DOHH2 (cell line): ENCODE data around the gene AATF.

Experiments used
- H3F3A ChIP-seq: fragments of 200-600 bp; sonication (generic), shearing (Covaris generic); 2 replicates; pipeline ENCODE4 v1.6.0; 2016; ENCODE audit warnings: antibody characterized with exemption, mild to moderate bottlenecking; ENCODE audit not compliant: control insufficient read depth, insufficient read depth
- H3K27ac ChIP-seq: fragments of 200-600 bp; sonication (generic); 2 replicates; pipeline ENCODE4 v1.5.1; 2014; ENCODE audit warnings: low read depth, mild to moderate bottlenecking, low read length, moderate library complexity
- H3K27me3 ChIP-seq: fragments of 200-600 bp; sonication (generic); 2 replicates; pipeline ENCODE4 v1.6.1; 2014; ENCODE audit warnings: mild to moderate bottlenecking, low read length, mixed read lengths; ENCODE audit not compliant: control insufficient read depth
- H3K36me3 ChIP-seq: fragments of 200-600 bp; sonication (generic); 2 replicates; pipeline ENCODE4 v1.6.1; 2014; ENCODE audit warnings: mild to moderate bottlenecking, low read length, moderate library complexity, mixed read lengths; ENCODE audit not compliant: control insufficient read depth
- H3K4me1 ChIP-seq: fragments of 200-600 bp; sonication (generic); 2 replicates; pipeline ENCODE4 v1.6.1; 2014; ENCODE audit warnings: mild to moderate bottlenecking, low read length, mixed read lengths; ENCODE audit not compliant: control insufficient read depth
- H3K4me2 ChIP-seq: fragments of 200-600 bp; sonication (generic); 2 replicates; pipeline ENCODE4 v1.6.0; 2014; ENCODE audit warnings: mild to moderate bottlenecking, low read length, moderate library complexity
- H3K4me3 ChIP-seq: fragments of 200-600 bp; sonication (generic); 2 replicates; pipeline ENCODE4 v1.5.1; 2014; ENCODE audit warnings: mild to moderate bottlenecking, low read length, mixed read lengths
- H3K79me2 ChIP-seq: fragments of 200-600 bp; sonication (generic); 2 replicates; pipeline ENCODE4 v1.6.1; 2014; ENCODE audit warnings: mild to moderate bottlenecking, low read length, mixed read lengths; ENCODE audit not compliant: control insufficient read depth
- H3K9me2 ChIP-seq: fragments of 200-600 bp; sonication (generic); replicated peaks from 2 replicates; pipeline ENCODE4 v1.6.1; 2014; ENCODE audit warnings: mild to moderate bottlenecking, low read length, mixed read lengths; ENCODE audit not compliant: control insufficient read depth
- H3K9me3 ChIP-seq: fragments of 200-600 bp; sonication (generic); 2 replicates; pipeline ENCODE4 v1.6.1; 2014; ENCODE audit warnings: antibody characterized with exemption, low read length, mixed read lengths; ENCODE audit not compliant: control insufficient read depth, insufficient read depth
- H4K20me1 ChIP-seq: fragments of 200-600 bp; sonication (generic); 2 replicates; pipeline ENCODE4 v1.6.0; 2014; ENCODE audit warnings: low read depth, mild to moderate bottlenecking, antibody characterized with exemption, low read length, moderate library complexity; ENCODE audit not compliant: control insufficient read depth, insufficient read depth
- CTCF ChIP-seq: fragments of 200-600 bp; sonication (generic); IDR thresholded peaks from one replicate; pipeline ENCODE4 v1.5.1; 2014; ENCODE audit warnings: antibody characterized with exemption, mild to moderate bottlenecking, low read depth, low read length; ENCODE audit not compliant: poor library complexity, severe bottlenecking
- EZH2phosphoT487 ChIP-seq: fragments of 200-600 bp; sonication (generic); IDR thresholded peaks from 2 replicates; pipeline ENCODE4 v1.6.1; 2017; ENCODE audit warnings: borderline replicate concordance, mild to moderate bottlenecking, antibody characterized with exemption, low read length, moderate library complexity, mixed read lengths

The AATF gene

GRCh38 chr17:37086948-37087347 lies 138.2 kb downstream of the AATF start:
- Histone ChIP-seq H3K27me3 (no peaks in the 10 kb centered on the region), H3K4me1 (no peaks in the 10 kb centered on the region), H3K27ac (no peak overlapping the region), H3K9me3 (no peaks in the 10 kb centered on the region), H4K20me1 (peaks cover 4% of the 10 kb centered on the region; the same call in 1 of the 2 replicates), H3K79me2 (no peaks in the 10 kb centered on the region), H3K36me3 (peaks cover 70% of the 10 kb centered on the region), H3F3A (no peaks in the 10 kb centered on the region), H3K4me3 (no peak overlapping the region), H3K4me2 (no peak overlapping the region), H3K9me2 (no peaks in the 10 kb centered on the region)
- TF ChIP-seq CTCF, result no peak
- TF ChIP-seq EZH2phosphoT487, result no peak

- H3K9me2 ChIP-seq, result no peaks in the 10 kb centered on the region
- no peaks in the 10 kb centered on the region for H3K4me1 ChIP-seq
- H3K79me2 ChIP-seq, result no peaks in the 10 kb centered on the region
- peaks cover 77% of the 10 kb centered on the region for H3K36me3 ChIP-seq
- no peaks in the 10 kb centered on the region for H3F3A ChIP-seq
- H3K4me3 ChIP-seq, result no peak overlapping the region
- H3K27ac ChIP-seq, result no peak overlapping the region
- no peaks in the 10 kb centered on the region for H3K9me3 ChIP-seq
- TF ChIP-seq EZH2phosphoT487 (no peak), CTCF (no peak)
- H4K20me1 ChIP-seq, result peaks cover 4% of the 10 kb centered on the region; the same call in 1 of the 2 replicates
- H3K4me2 ChIP-seq, result no peak overlapping the region
- no peaks in the 10 kb centered on the region for H3K27me3 ChIP-seq
Observed at GRCh38 chr17:37087683-37088082, 138.9 kb downstream of the AATF start.

- H3K79me2 ChIP-seq, result no peaks in the 10 kb centered on the region
- no peaks in the 10 kb centered on the region for H3K4me1 ChIP-seq
- no peaks in the 10 kb centered on the region for H3K9me3 ChIP-seq
- no peak overlapping the region for H3K4me3 ChIP-seq
- no peak overlapping the region for H3K27ac ChIP-seq
- H3F3A ChIP-seq, result no peaks in the 10 kb centered on the region
- peaks cover 4% of the 10 kb centered on the region; the same call in 1 of the 2 replicates for H4K20me1 ChIP-seq
- TF ChIP-seq EZH2phosphoT487, result no peak
- no peak for TF ChIP-seq CTCF
- H3K4me2 ChIP-seq, result no peak overlapping the region
- H3K9me2 ChIP-seq, result no peaks in the 10 kb centered on the region
- no peaks in the 10 kb centered on the region for H3K27me3 ChIP-seq
- peaks cover 85% of the 10 kb centered on the region for H3K36me3 ChIP-seq
Observed at GRCh38 chr17:37088459-37088858, 139.7 kb downstream of the AATF start.

- H3K36me3 ChIP-seq, result peaks cover 90% of the 10 kb centered on the region
- no peak overlapping the region for H3K4me2 ChIP-seq
- H3K27ac ChIP-seq, result no peak overlapping the region
- TF ChIP-seq EZH2phosphoT487 (no peak), CTCF (no peak)
- no peaks in the 10 kb centered on the region for H3K9me3 ChIP-seq
- H3F3A ChIP-seq, result no peaks in the 10 kb centered on the region
- H3K9me2 ChIP-seq, result no peaks in the 10 kb centered on the region
- H3K27me3 ChIP-seq, result no peaks in the 10 kb centered on the region
- H4K20me1 ChIP-seq, result peaks cover 4% of the 10 kb centered on the region; the same call in 1 of the 2 replicates
- no peaks in the 10 kb centered on the region for H3K4me1 ChIP-seq
- H3K79me2 ChIP-seq, result no peaks in the 10 kb centered on the region
- no peak overlapping the region for H3K4me3 ChIP-seq
Observed at GRCh38 chr17:37088913-37089312, 140.2 kb downstream of the AATF start.
